ENCODE measurements around the gene FBXO31.

Gene FBXO31

GRCh38 chr16:87410968-87411367, 27.4 kb upstream of the FBXO31 start:
- TF ChIP-seq, protein P1, sequence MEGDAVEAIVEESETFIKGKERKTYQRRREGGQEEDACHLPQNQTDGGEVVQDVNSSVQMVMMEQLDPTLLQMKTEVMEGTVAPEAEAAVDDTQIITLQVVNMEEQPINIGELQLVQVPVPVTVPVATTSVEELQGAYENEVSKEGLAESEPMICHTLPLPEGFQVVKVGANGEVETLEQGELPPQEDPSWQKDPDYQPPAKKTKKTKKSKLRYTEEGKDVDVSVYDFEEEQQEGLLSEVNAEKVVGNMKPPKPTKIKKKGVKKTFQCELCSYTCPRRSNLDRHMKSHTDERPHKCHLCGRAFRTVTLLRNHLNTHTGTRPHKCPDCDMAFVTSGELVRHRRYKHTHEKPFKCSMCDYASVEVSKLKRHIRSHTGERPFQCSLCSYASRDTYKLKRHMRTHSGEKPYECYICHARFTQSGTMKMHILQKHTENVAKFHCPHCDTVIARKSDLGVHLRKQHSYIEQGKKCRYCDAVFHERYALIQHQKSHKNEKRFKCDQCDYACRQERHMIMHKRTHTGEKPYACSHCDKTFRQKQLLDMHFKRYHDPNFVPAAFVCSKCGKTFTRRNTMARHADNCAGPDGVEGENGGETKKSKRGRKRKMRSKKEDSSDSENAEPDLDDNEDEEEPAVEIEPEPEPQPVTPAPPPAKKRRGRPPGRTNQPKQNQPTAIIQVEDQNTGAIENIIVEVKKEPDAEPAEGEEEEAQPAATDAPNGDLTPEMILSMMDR (IDR thresholded peaks at IDR 0.05; ENCODE audit: extremely low read depth, missing control alignments), result no peak
- DNase-seq (ENCODE audit: low spot score), result no peak

DNA sequence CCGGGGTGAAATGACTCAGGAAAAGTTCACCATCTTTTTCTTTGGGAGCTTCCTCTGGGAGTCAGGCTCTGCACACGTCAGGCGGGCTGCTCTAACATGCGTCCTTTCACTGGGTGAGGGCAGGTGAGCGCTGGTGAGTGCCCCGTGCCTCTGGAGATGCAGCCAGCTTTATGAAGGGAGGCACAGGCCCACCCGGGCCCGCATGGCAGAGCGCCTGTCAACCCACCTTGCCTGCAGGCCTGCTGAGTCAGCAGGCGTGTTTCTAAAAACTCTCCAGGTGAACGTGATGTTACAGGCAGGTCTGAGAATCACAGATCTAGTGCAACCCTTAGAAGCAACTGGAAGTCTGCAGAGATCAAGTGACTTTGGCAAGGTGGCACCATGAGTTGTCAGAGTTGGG, 27.0 kb upstream of the FBXO31 start:
- no peak for DNase-seq (ENCODE audit: low spot score)
- TF ChIP-seq, protein P1 (IDR thresholded peaks at IDR 0.05; ENCODE audit: extremely low read depth, missing control alignments), result no peak

DNA sequence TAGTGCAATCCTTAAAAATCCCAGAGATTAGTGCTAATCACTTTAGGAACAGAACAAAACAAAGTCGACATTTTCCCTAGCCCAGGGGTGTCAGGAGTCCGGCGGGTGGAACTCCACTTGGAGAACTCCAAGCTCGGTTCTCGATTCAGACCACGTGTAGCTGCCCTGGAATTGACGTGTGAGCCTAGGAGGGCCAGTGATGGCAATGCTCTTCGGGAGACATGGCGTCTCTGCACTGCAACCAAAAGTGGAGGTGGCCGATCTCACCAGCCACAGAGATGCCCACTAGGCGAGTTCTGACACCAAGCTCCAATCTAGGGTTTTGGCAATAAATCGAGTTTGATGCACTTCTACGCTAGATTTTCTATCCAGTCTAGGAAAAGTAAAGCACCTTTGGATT, 26.2 kb upstream of the FBXO31 start:
- no peak for DNase-seq (ENCODE audit: low spot score)
- TF ChIP-seq, protein P1 (IDR thresholded peaks at IDR 0.05; ENCODE audit: extremely low read depth, missing control alignments), result no peak

DNA sequence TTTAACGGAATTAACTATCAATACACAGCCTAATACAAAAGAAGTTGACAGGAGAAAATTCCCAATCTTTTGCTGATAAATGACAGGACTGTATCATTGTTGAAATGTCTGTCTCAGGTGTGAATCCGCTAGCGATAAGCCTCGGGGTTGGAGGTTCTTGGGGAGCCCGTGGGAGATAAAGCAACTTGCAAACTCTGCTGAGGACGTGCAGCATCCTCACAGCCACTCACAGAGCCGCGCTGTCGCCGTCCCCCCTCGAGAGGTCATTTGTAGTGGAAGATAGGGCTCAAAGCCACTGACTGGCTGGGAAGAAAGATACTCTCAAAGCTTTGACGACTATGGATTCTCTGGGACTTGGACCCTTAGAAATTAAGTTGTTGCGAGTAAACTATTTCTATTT, 25.6 kb upstream of the FBXO31 start:
- no peak for DNase-seq (ENCODE audit: low spot score)
- TF ChIP-seq, protein P1 (IDR thresholded peaks at IDR 0.05; ENCODE audit: extremely low read depth, missing control alignments), result no peak

- DNase-seq (ENCODE audit: low spot score), result no peak
These were observed 24.0 kb upstream of the FBXO31 start for GRCh38 chr16:87407511-87408112.

GRCh38 chr16:87406495-87407088, 23.0 kb upstream of the FBXO31 start:
- no peak for DNase-seq (ENCODE audit: low spot score)
- TF ChIP-seq, protein P1 (IDR thresholded peaks at IDR 0.05; ENCODE audit: extremely low read depth, missing control alignments), result no peak

More at GRCh38 chr16:87407511-87408112, 24.0 kb upstream of the FBXO31 start:
- TF ChIP-seq, protein P1 (IDR thresholded peaks at IDR 0.05; ENCODE audit: extremely low read depth, missing control alignments), result no peak

DNA sequence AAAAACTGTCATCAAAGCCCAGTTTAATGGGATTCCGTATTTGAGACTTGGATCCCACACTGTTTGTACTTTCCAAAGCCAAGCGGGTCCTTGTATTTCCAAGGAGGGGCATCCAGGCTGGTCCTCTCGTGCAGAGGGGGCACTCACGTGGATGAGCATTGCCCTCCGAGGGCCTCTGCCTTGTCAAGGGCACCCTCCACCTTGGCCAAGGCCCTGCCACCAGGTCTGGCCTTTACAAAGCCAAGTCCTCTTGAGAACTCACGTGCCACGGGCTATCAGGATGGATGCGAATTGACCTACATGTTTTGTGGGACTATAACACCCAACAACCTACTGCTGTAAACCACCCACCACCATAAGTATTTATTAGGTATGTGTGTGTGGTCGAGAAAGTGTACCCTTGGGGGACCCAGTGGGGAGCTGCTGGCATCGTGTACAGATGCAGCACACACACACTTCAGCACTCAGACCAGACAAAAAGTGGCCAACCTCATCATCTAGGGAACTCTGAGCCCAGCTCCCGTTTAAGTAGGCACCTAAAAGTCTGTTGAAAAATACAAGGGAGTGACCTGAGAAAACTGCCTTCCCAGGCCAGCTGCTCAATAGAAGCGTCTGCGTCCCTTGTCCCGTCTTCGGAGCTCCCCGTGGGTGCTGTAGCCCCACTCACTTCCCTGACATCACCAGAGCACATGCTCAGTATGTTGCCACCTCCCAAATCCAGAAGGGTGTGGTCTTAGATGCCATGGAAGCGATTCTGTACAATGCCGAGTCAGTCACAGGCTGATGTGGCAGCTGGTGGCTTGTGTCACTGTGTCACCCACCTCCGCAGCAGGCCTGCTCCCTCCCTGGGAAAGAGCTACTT, 21.4 kb upstream of the FBXO31 start:
- TF ChIP-seq, protein P1 (IDR thresholded peaks at IDR 0.05; ENCODE audit: extremely low read depth, missing control alignments), result no peak
- DNase-seq (ENCODE audit: low spot score), result no peak
